NB4 (cell line): Measurements from ENCODE around the gene CTF1.

ENCODE experiments used
- POLR2A ChIP-seq: IDR thresholded peaks from 2 replicates; pipeline ENCODE4 v1.6.1; 2011; ENCODE audit warnings: mild to moderate bottlenecking; ENCODE audit not compliant: insufficient read length; ENCODE audit errors: extremely low read depth
- TF ChIP-seq, protein P1 (sequence below): IDR thresholded peaks from one replicate; pipeline ENCODE4 v1.5.1; 2012; ENCODE audit warnings: low read depth, low read length

DNA sequence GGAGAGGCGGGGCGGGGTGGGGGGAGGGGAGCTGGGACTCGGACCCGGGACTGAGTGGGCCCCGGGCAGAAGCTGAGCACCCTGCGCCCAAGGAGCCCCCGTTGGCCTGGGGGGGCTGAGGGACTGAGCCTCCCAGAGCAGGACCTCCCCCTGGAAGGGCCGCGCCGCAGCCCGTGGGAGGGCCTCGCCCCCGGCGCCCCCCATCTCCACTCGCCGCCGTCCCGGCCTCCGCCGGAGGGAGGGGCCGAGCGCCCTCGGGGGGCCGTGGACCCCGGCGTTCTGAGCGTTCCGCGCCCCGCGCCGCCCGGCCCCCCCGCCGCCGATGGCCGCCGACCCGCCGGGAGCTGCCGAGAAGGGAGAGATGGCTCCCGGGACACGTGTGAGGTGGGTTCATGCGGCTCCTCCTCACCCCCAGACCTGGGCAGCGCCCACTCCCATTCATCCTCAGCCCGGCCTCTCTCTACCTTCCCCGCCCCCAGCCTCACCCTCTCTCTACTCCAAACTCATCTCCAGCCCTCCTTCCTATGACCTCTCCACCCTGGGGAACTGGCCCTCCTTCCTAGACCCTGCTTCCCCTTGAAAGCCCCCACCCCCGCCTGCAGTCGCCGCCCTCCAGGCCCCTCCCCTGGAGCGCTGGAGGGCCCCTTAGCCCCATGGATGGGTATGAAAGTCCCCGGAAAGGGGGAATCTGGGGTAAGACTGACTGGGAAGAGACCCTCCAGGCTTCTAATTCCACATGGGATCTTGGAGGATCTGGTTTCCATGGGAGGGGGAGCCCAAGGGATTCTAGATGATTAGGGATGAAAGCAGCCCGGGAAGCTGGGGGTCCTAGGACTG is 27.9 kb downstream of the CTF1 start:
- TF ChIP-seq, protein P1, sequence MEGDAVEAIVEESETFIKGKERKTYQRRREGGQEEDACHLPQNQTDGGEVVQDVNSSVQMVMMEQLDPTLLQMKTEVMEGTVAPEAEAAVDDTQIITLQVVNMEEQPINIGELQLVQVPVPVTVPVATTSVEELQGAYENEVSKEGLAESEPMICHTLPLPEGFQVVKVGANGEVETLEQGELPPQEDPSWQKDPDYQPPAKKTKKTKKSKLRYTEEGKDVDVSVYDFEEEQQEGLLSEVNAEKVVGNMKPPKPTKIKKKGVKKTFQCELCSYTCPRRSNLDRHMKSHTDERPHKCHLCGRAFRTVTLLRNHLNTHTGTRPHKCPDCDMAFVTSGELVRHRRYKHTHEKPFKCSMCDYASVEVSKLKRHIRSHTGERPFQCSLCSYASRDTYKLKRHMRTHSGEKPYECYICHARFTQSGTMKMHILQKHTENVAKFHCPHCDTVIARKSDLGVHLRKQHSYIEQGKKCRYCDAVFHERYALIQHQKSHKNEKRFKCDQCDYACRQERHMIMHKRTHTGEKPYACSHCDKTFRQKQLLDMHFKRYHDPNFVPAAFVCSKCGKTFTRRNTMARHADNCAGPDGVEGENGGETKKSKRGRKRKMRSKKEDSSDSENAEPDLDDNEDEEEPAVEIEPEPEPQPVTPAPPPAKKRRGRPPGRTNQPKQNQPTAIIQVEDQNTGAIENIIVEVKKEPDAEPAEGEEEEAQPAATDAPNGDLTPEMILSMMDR, result no peak
- no peak for TF ChIP-seq POLR2A
